Vagina (tissue), 2 donors: ENCODE results near the gene SUSD6. TPM values are rescaled to one million over a fixed set of nuclear protein-coding genes. Genes with fewer than 3 reads are reported as not detected.

Experiments
- DNase-seq, 2 donors: peaks; one replicate each; pipeline ENCODE4 v3.0.0-alpha.2; 2017; ENCODE audit errors: extremely low spot score in 2 of 2
- H3K27ac ChIP-seq: fragments of 200-600 bp; sonication (generic); one replicate; pipeline ENCODE4 v1.5.1; 2019
- H3K27me3 ChIP-seq: fragments of 200-600 bp; sonication (generic); one replicate; pipeline ENCODE4 v1.5.1; 2019
- H3K36me3 ChIP-seq, 2 donors: fragments of 200-600 bp; sonication (generic); one replicate each; pipeline ENCODE4 v1.5.1; 2017 to 2019
- H3K4me1 ChIP-seq: fragments of 200-600 bp; sonication (generic); one replicate; pipeline ENCODE4 v1.5.1; 2019
- H3K4me3 ChIP-seq, 2 donors: fragments of 200-600 bp; sonication (generic); 1 replicate in 1 of 2; 2 replicates in 1 of 2; pipeline ENCODE4 v1.5.1; 2016 to 2019
- H3K9me3 ChIP-seq: fragments of 200-600 bp; sonication (generic); one replicate; pipeline ENCODE4 v1.5.1; 2019
- POLR2A ChIP-seq, 2 donors: fragments of 450-650 bp; IDR thresholded peaks; one replicate each; pipeline ENCODE4 v1.6.1; 2017; ENCODE audit warnings: antibody characterized with exemption in 2 of 2, mild to moderate bottlenecking in 2 of 2, moderate library complexity in 2 of 2
- POLR2AphosphoS5 ChIP-seq, 2 donors: sonication (generic); formaldehyde crosslinking; IDR thresholded peaks; one replicate each; pipeline ENCODE4 v1.9.0; 2017; ENCODE audit warnings: antibody characterized with exemption in 2 of 2, mild to moderate bottlenecking in 2 of 2, low read depth in 1 of 2; ENCODE audit not compliant: insufficient read depth in 1 of 2
- intact Hi-C: fragments of 100-400 bp; cut with DNase I; formaldehyde crosslinking; loops from one replicate; pipeline ENCODE4 v1.15.1; 2023
- total RNA-seq: library from RNA; depleted of rRNA; stranded (reverse); fragments of >200 nt; gene quantifications from one replicate; pipeline ENCODE4 v1.2.3, GENCODE V29; 2016
- TF ChIP-seq, protein P1 (sequence below), 3 experiments: fragments of 450-650 bp in 2 of 3; fragments of 200-600 bp in 1 of 3; sonication (generic) in 1 of 3; IDR thresholded peaks; one replicate each; pipeline ENCODE4 v1.5.1; 2017 to 2019; ENCODE audit warnings: antibody characterized with exemption in 3 of 3, mild to moderate bottlenecking in 2 of 3, moderate library complexity in 2 of 3

The SUSD6 gene
- total RNA-seq, 1 donor from 2014 or later: 36.6 TPM

DNA sequence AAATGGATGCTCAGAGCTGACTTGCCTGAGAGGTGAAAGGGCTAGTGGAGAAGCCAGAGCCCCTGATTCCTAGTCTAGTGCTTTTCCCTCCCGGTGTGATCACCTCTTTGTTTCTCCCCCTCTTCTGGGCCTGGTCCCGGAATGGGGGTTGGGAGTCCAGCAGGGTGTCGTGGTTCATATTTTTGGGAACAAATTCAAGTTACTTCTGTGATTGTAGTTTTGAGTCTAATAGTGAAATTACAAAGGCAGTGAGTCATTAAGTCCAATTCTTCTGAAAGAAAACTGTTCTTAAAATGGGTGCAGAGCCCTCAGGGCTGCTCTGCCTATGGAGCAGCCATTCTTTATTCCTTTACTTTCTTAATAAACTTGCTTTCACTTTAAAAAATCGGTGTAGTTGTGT, 7.6 kb downstream of the SUSD6 start:
- H3K4me3 ChIP-seq: no peak overlapping the region
- H3K4me1 ChIP-seq: peaks cover 91% of the 10 kb centered on the region
- no peaks in the 10 kb centered on the region for H3K9me3 ChIP-seq
- no peak for TF ChIP-seq POLR2AphosphoS5 (IDR thresholded peaks at IDR 0.05; ENCODE audit: insufficient read depth in 1 of 2, low read depth in 1 of 2)
- no peak for TF ChIP-seq POLR2A (IDR thresholded peaks at IDR 0.05)
- TF ChIP-seq, protein P1, sequence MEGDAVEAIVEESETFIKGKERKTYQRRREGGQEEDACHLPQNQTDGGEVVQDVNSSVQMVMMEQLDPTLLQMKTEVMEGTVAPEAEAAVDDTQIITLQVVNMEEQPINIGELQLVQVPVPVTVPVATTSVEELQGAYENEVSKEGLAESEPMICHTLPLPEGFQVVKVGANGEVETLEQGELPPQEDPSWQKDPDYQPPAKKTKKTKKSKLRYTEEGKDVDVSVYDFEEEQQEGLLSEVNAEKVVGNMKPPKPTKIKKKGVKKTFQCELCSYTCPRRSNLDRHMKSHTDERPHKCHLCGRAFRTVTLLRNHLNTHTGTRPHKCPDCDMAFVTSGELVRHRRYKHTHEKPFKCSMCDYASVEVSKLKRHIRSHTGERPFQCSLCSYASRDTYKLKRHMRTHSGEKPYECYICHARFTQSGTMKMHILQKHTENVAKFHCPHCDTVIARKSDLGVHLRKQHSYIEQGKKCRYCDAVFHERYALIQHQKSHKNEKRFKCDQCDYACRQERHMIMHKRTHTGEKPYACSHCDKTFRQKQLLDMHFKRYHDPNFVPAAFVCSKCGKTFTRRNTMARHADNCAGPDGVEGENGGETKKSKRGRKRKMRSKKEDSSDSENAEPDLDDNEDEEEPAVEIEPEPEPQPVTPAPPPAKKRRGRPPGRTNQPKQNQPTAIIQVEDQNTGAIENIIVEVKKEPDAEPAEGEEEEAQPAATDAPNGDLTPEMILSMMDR (IDR thresholded peaks at IDR 0.05): no peak
- intact Hi-C loops: no loop called here
- peak overlapping the region; percentile 11 for H3K27ac ChIP-seq
- no peaks in the 10 kb centered on the region for H3K27me3 ChIP-seq
- DNase-seq: no peak
- H3K36me3 ChIP-seq: no peaks in the 10 kb centered on the region

DNA sequence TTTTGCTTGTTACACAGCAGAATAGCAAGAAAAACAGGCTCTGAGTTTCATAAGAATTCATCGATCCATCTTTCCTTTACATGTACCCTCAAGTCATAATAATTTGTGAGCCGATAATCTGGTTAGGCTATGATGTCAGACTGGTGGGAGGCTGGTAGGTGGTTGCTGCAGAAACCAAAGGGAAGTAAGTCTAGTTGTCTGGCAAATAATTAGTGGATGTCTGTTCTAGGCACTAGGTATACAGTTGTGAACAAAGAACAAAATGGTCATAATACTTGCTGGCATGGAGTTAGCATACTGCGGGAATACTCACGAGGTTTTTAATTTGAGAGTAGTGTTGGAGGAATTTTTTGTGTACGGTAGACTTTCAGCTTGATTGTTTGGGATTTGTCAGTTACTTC, 8.8 kb downstream of the SUSD6 start:
- TF ChIP-seq POLR2A (IDR thresholded peaks at IDR 0.05) (no peak), POLR2AphosphoS5 (IDR thresholded peaks at IDR 0.05; ENCODE audit: insufficient read depth in 1 of 2, low read depth in 1 of 2) (no peak)
- TF ChIP-seq, protein P1 (IDR thresholded peaks at IDR 0.05): no peak
- Histone ChIP-seq H3K27me3 (no peaks in the 10 kb centered on the region), H3K4me1 (peaks cover 90% of the 10 kb centered on the region), H3K27ac (no peak overlapping the region), H3K4me3 (no peak overlapping the region), H3K9me3 (no peaks in the 10 kb centered on the region), H3K36me3 (no peaks in the 10 kb centered on the region)
- no peak for DNase-seq
- intact Hi-C loops: no loop called here

DNA sequence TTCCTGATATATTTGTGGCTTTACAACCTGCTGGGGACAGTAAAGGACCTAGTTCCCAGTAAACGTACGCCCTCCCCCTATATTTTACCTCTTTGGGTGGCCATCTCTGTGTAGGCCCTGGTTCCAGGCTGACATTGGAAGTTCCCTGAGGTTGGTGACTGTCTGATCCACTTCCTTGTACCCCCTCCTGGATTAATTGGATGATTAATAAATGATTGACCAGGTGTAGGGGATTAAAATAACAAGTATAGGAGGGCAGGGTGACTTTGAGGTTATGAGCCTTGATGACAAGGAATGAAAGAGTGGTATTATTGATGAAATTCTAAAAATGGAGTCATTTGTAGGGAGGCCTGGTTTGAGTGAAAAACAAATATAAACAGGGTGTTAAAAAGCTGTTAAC, 9.6 kb downstream of the SUSD6 start:
- TF ChIP-seq POLR2A (IDR thresholded peaks at IDR 0.05) (no peak), POLR2AphosphoS5 (IDR thresholded peaks at IDR 0.05; ENCODE audit: insufficient read depth in 1 of 2, low read depth in 1 of 2) (no peak)
- TF ChIP-seq, protein P1 (IDR thresholded peaks at IDR 0.05): no peak
- no peak overlapping the region for H3K27ac ChIP-seq
- intact Hi-C loops: no loop called here
- no peak overlapping the region for H3K4me3 ChIP-seq
- DNase-seq: no peak
- peaks cover 90% of the 10 kb centered on the region for H3K4me1 ChIP-seq
- no peaks in the 10 kb centered on the region for H3K27me3 ChIP-seq
- no peaks in the 10 kb centered on the region for H3K9me3 ChIP-seq
- H3K36me3 ChIP-seq: no peaks in the 10 kb centered on the region

DNA sequence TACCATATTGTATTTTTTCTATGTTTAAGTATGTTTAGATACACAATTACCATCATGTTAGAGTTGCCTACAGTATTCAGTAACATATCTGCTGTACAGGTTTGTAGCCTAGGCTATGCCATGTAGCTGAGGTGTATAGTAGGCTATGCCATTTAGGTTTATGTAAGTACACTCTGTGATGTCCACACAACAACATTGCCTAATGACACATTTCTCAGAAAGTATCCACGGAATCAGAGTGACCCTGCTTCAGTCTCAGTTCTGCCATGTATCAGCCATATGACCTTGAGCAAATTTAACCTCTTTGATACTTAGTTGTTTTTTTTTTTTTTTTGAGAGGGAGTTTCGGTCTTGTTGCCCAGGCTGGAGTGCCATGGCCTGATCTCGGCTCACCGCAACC, 12.7 kb downstream of the SUSD6 start:
- Histone ChIP-seq H3K4me3 (no peak overlapping the region), H3K36me3 (no peaks in the 10 kb centered on the region), H3K4me1 (peaks cover 84% of the 10 kb centered on the region), H3K9me3 (no peaks in the 10 kb centered on the region), H3K27me3 (no peaks in the 10 kb centered on the region), H3K27ac (no peak overlapping the region)
- TF ChIP-seq, protein P1 (IDR thresholded peaks at IDR 0.05): no peak
- no peak for TF ChIP-seq POLR2AphosphoS5 (IDR thresholded peaks at IDR 0.05; ENCODE audit: insufficient read depth in 1 of 2, low read depth in 1 of 2)
- no peak for TF ChIP-seq POLR2A (IDR thresholded peaks at IDR 0.05)
- intact Hi-C loops: no loop called here
- no peak for DNase-seq

DNA sequence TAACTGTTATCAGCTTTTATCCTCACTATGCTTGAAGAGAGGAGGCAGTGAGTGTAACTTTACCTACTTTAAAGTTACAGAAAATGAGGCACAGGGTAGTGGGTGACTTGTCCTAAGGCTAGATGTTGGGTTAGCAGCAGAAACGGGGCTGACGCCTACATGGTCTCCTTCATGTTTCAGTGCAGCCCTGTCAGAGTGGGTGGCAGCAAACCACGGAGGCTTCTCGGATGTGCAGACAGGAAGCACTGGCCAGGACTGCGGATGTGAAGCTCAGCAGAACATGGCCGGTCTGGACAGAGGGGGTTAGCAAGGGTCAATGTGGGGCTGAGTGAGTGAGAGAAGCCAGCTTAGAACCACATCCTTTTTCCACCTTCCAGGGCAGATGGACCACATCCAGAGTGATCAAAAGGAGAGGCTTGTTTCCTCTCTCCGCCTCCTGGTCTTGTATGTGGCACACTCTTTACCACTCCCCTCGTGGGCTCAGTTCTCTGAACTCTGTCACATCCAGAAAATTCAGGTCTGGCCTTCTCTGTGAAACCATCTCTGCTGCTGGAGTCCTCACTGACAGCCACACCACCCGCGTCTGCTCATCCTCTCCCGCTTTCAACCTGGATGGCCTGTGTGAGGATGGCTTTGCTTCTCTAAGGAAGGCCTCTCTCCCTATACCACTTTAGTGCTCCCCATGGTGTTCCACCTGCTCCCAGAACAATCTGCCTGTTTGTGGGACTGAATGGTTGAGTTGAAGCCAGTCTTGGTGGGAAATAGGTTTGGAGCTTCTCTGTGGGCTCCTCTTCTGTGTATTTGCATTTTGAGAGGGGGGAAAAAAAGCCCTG, 14.1 kb downstream of the SUSD6 start:
- no peaks in the 10 kb centered on the region for H3K27me3 ChIP-seq
- H3K36me3 ChIP-seq: no peaks in the 10 kb centered on the region
- H3K9me3 ChIP-seq: no peaks in the 10 kb centered on the region
- H3K4me3 ChIP-seq: no peak overlapping the region
- intact Hi-C loops: no loop called here
- no peak for DNase-seq
- H3K4me1 ChIP-seq: peaks cover 84% of the 10 kb centered on the region
- TF ChIP-seq, protein P1 (IDR thresholded peaks at IDR 0.05): no peak
- TF ChIP-seq POLR2A (IDR thresholded peaks at IDR 0.05) (no peak), POLR2AphosphoS5 (IDR thresholded peaks at IDR 0.05; ENCODE audit: insufficient read depth in 1 of 2, low read depth in 1 of 2) (peak in 1 of 2 donors; percentile 39)
- no peak overlapping the region for H3K27ac ChIP-seq
